ENCODE data around the gene KCNH4.

- TF ChIP-seq YY1 (IDR thresholded peaks at IDR 0.05; ENCODE audit: insufficient read depth, insufficient read length) (no peak), ZNF274 (IDR thresholded peaks at IDR 0.05; ENCODE audit: low read depth, low read length) (no peak), SUZ12 (IDR thresholded peaks at IDR 0.05; ENCODE audit: extremely low read depth, insufficient read depth, insufficient read length) (no peak)
Measured at GRCh38 chr17:42201458-42201772, 20.5 kb upstream of the KCNH4 start.

All from NT2/D1 (cell line).